Keratinocyte (primary cell): ENCODE results near the gene IFI27.

Experiments used
- EZH2 ChIP-seq: IDR thresholded peaks from one replicate; pipeline ENCODE4 v1.6.1; 2012; ENCODE audit warnings: inconsistent platforms, mild to moderate bottlenecking, low read length, moderate library complexity
- TF ChIP-seq, protein P1 (sequence below), 3 experiments: IDR thresholded peaks in 1 of 3; conservative IDR thresholded peaks in 1 of 3; optimal IDR thresholded peaks in 1 of 3; 2 replicates in 2 of 3; 3 replicates in 1 of 3; pipeline versions ENCODE3 to v1.5.1; 2011; ENCODE audit warnings: low read length in 3 of 3, mild to moderate bottlenecking in 3 of 3, moderate library complexity in 2 of 3, control low read depth in 1 of 3, inconsistent platforms in 1 of 3; ENCODE audit not compliant: insufficient read depth in 2 of 3; ENCODE audit errors: extremely low read depth in 1 of 3

GRCh38 chr14:94089479-94089878 lies 21.1 kb upstream of the IFI27 start:
- TF ChIP-seq, protein P1, sequence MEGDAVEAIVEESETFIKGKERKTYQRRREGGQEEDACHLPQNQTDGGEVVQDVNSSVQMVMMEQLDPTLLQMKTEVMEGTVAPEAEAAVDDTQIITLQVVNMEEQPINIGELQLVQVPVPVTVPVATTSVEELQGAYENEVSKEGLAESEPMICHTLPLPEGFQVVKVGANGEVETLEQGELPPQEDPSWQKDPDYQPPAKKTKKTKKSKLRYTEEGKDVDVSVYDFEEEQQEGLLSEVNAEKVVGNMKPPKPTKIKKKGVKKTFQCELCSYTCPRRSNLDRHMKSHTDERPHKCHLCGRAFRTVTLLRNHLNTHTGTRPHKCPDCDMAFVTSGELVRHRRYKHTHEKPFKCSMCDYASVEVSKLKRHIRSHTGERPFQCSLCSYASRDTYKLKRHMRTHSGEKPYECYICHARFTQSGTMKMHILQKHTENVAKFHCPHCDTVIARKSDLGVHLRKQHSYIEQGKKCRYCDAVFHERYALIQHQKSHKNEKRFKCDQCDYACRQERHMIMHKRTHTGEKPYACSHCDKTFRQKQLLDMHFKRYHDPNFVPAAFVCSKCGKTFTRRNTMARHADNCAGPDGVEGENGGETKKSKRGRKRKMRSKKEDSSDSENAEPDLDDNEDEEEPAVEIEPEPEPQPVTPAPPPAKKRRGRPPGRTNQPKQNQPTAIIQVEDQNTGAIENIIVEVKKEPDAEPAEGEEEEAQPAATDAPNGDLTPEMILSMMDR (optimal IDR thresholded peaks at IDR 0.05 in 1 of 3, IDR thresholded peaks at IDR 0.05 in 1 of 3, conservative IDR thresholded peaks at IDR 0.05 in 1 of 3; ENCODE audit: extremely low read depth in 1 of 3, insufficient read depth in 2 of 3, low read length in 3 of 3) = no peak
- TF ChIP-seq EZH2 = no peak
